ENCODE data around the gene WDR48.

DNA sequence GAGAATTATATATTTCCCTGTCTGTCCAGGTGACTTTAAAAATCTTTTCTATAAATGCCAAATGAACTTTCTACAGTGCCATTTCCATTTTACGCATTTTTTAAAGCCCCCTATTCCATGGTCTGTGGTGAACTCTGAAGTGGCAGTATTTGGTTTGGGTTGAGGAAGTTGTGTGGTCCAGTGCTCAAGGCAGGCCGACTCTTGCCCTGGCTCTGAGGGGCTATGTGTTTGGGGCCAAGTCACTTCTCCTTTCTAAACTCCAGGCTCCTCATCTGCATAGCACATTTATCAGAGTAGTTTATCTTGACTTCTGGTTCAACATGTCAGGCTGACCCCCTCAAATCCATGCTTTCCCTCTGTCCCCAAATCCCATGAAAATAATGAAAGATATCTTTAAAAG, 69.8 kb downstream of the WDR48 start:
- no peak for TF ChIP-seq POLR2A (IDR thresholded peaks at IDR 0.05)
- TF ChIP-seq, protein P1, sequence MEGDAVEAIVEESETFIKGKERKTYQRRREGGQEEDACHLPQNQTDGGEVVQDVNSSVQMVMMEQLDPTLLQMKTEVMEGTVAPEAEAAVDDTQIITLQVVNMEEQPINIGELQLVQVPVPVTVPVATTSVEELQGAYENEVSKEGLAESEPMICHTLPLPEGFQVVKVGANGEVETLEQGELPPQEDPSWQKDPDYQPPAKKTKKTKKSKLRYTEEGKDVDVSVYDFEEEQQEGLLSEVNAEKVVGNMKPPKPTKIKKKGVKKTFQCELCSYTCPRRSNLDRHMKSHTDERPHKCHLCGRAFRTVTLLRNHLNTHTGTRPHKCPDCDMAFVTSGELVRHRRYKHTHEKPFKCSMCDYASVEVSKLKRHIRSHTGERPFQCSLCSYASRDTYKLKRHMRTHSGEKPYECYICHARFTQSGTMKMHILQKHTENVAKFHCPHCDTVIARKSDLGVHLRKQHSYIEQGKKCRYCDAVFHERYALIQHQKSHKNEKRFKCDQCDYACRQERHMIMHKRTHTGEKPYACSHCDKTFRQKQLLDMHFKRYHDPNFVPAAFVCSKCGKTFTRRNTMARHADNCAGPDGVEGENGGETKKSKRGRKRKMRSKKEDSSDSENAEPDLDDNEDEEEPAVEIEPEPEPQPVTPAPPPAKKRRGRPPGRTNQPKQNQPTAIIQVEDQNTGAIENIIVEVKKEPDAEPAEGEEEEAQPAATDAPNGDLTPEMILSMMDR (IDR thresholded peaks at IDR 0.05) = no peak

Measured in uterus (tissue), 2 donors.